Endodermal cell (in vitro differentiated cells): ENCODE results near the gene MAPRE2. TPM values are rescaled to one million over a fixed set of nuclear protein-coding genes. Genes with fewer than 3 reads are reported as not detected.
"Not testable (repeated sequence)": the region's sequence is repeated elsewhere in the genome, so short reads cannot be mapped to it uniquely, and the experiment has no call there.

Source experiments
- DNase-seq: peaks from one replicate; pipeline ENCODE4 v3.0.0-alpha.2; 2017
- H3K27ac ChIP-seq: 2 replicates; pipeline ENCODE4 v1.5.1; 2013; ENCODE audit warnings: mild to moderate bottlenecking, low read depth, low read length, moderate library complexity
- H3K27me3 ChIP-seq: 2 replicates; pipeline ENCODE4 v1.6.1; 2013; ENCODE audit warnings: mild to moderate bottlenecking, low read length, moderate library complexity; ENCODE audit not compliant: insufficient read depth, control insufficient read depth, poor library complexity, severe bottlenecking
- H3K36me3 ChIP-seq: 2 replicates; pipeline ENCODE4 v1.7.0; 2013; ENCODE audit warnings: mild to moderate bottlenecking, low read length, moderate library complexity; ENCODE audit not compliant: control insufficient read depth, insufficient read depth
- H3K4me1 ChIP-seq: one replicate; pipeline ENCODE4 v1.7.0; 2013; ENCODE audit warnings: low read length; ENCODE audit not compliant: control insufficient read depth, insufficient read depth
- H3K4me3 ChIP-seq: 2 replicates; pipeline ENCODE4 v1.5.1; 2013; ENCODE audit warnings: mild to moderate bottlenecking, low read length, moderate library complexity
- H3K9ac ChIP-seq: 2 replicates; pipeline ENCODE4 v1.6.1; 2013; ENCODE audit warnings: mild to moderate bottlenecking, low read length, moderate library complexity; ENCODE audit not compliant: poor library complexity, severe bottlenecking; ENCODE audit errors: extremely low read depth
- H3K9me3 ChIP-seq: 2 replicates; pipeline ENCODE4 v1.6.1; 2013; ENCODE audit warnings: mild to moderate bottlenecking, low read length, moderate library complexity; ENCODE audit not compliant: control insufficient read depth
- H3K27ac Mint-ChIP-seq: 2 replicates; pipeline ENCODE4 v1.8.0; 2020; ENCODE audit warnings: mixed read lengths
- H3K27me3 Mint-ChIP-seq: 2 replicates; pipeline ENCODE4 v1.8.0; 2021; ENCODE audit warnings: mild to moderate bottlenecking, mixed read lengths; ENCODE audit not compliant: insufficient read depth
- H3K36me3 Mint-ChIP-seq: 2 replicates; pipeline ENCODE4 v1.8.0; 2020; ENCODE audit warnings: low read depth, mixed read lengths
- H3K4me1 Mint-ChIP-seq: 2 replicates; pipeline ENCODE4 v1.8.0; 2020; ENCODE audit warnings: mixed read lengths
- H3K4me3 Mint-ChIP-seq: 2 replicates; pipeline ENCODE4 v1.8.0; 2020; ENCODE audit warnings: mild to moderate bottlenecking, moderate library complexity, mixed read lengths
- H3K9me3 Mint-ChIP-seq: 2 replicates; pipeline ENCODE4 v1.8.0; 2020; ENCODE audit warnings: mild to moderate bottlenecking, mixed read lengths
- CTCF ChIP-seq: fragments of 200-600 bp; sonication (generic); conservative IDR thresholded peaks from 2 replicates; pipeline ENCODE4 v1.5.0; 2021; ENCODE audit warnings: antibody characterized with exemption, mild to moderate bottlenecking
- WGBS, 2 experiments: methylation state at CpG; one replicate each; pipeline versions ENCODE4 v1.1.5 to v1.1.7; 2013; ENCODE audit warnings: missing lambda C conversion rate in 2 of 2, mixed read lengths in 1 of 2; ENCODE audit not compliant: insufficient coverage in 1 of 2, insufficient read length in 1 of 2; 5-methylcytosine and 5-hydroxymethylcytosine counted together
- total RNA-seq, 2 donors: library from RNA; stranded (reverse); fragmentation: NEBNext Ultra II Directional in 1 of 2; extraction: Animal tissue kit (Norgen Biotek cat#: 25700) in 1 of 2; gene quantifications; 2 replicates in 1 of 2; 3 replicates in 1 of 2; pipeline ENCODE4 v1.2.1, GENCODE V29; 2021

Gene MAPRE2
- total RNA-seq, 2 donors from 2014 or later: 15.2 to 16.5 TPM

GRCh38 chr18:35106845-35107148 is 65.6 kb downstream of the MAPRE2 start:
- peaks cover 4% of the 10 kb centered on the region for H3K36me3 Mint-ChIP-seq
- no peak overlapping the region for H3K27ac Mint-ChIP-seq
- no peak for DNase-seq
- Histone ChIP-seq H3K9me3 (no peaks in the 10 kb centered on the region), H3K9ac (no peak overlapping the region), H3K4me1 (no peaks in the 10 kb centered on the region), H3K27ac (no peak overlapping the region), H3K36me3 (no peaks in the 10 kb centered on the region), H3K4me3 (no peak overlapping the region), H3K27me3 (no peaks in the 10 kb centered on the region)
- no peaks in the 10 kb centered on the region for H3K27me3 Mint-ChIP-seq
- TF ChIP-seq CTCF: no peak
- peaks cover 4% of the 10 kb centered on the region for H3K4me1 Mint-ChIP-seq
- peaks cover 3% of the 10 kb centered on the region for H3K9me3 Mint-ChIP-seq
- H3K4me3 Mint-ChIP-seq: no peak overlapping the region
- WGBS, 2 experiments: 67% methylated on average over 1 of the region's 2 CpGs; no CpG with 5 or more reads in 1 of the 2 experiments

GRCh38 chr18:35107216-35107615 is 66.0 kb downstream of the MAPRE2 start:
- Histone ChIP-seq H3K4me3 (no peak overlapping the region), H3K27me3 (no peaks in the 10 kb centered on the region), H3K36me3 (no peaks in the 10 kb centered on the region), H3K27ac (no peak overlapping the region), H3K9ac (no peak overlapping the region), H3K4me1 (no peaks in the 10 kb centered on the region), H3K9me3 (no peaks in the 10 kb centered on the region)
- Mint-ChIP-seq H3K9me3 (peaks cover 6% of the 10 kb centered on the region), H3K4me3 (no peak overlapping the region), H3K4me1 (peaks cover under 1% of the 10 kb centered on the region), H3K27ac (no peak overlapping the region), H3K27me3 (no peaks in the 10 kb centered on the region), H3K36me3 (peaks cover 4% of the 10 kb centered on the region)
- TF ChIP-seq CTCF: no peak
- DNase-seq: no peak

- not testable (repeated sequence) for H3K9ac ChIP-seq, H3K27me3 Mint-ChIP-seq, H3K27ac ChIP-seq, H3K36me3 Mint-ChIP-seq, H3K4me3 Mint-ChIP-seq, H3K9me3 Mint-ChIP-seq, H3K36me3 ChIP-seq, H3K4me1 Mint-ChIP-seq, H3K4me3 ChIP-seq, H3K27ac Mint-ChIP-seq, H3K9me3 ChIP-seq, H3K27me3 ChIP-seq, DNase-seq, H3K4me1 ChIP-seq
- WGBS, 2 experiments: 71% methylated on average over 1 of the region's 1 CpG; no CpG with 5 or more reads in 1 of the 2 experiments
Measured at GRCh38 chr18:35108088-35108487, 66.9 kb downstream of the MAPRE2 start.

- H3K9me3 ChIP-seq: no peaks in the 10 kb centered on the region
- 80 to 95% methylated on average over 1 to 3 of the region's 3 CpGs for WGBS, 2 experiments
- Mint-ChIP-seq H3K9me3 (peaks cover 10% of the 10 kb centered on the region), H3K4me3 (no peak overlapping the region), H3K36me3 (peaks cover 4% of the 10 kb centered on the region), H3K27me3 (no peaks in the 10 kb centered on the region), H3K4me1 (no peaks in the 10 kb centered on the region), H3K27ac (no peak overlapping the region)
- H3K27me3 ChIP-seq: no peaks in the 10 kb centered on the region
- H3K36me3 ChIP-seq: no peaks in the 10 kb centered on the region
- DNase-seq: no peak
- H3K27ac ChIP-seq: no peak overlapping the region
- no peaks in the 10 kb centered on the region for H3K4me1 ChIP-seq
- no peak overlapping the region for H3K9ac ChIP-seq
- no peak overlapping the region for H3K4me3 ChIP-seq
- TF ChIP-seq CTCF: no peak
Measured at GRCh38 chr18:35110059-35110458, 68.8 kb downstream of the MAPRE2 start.
